Astrocyte of the spinal cord (primary cell): ENCODE results near the gene LRBA.

ENCODE experiments used
- DNase-seq: peaks from one replicate; pipeline ENCODE4 v3.0.0; 2011; ENCODE audit warnings: low read depth, low spot score
- H3K4me3 ChIP-seq: 2 replicates; pipeline ENCODE4 v1.5.1; 2011; ENCODE audit warnings: low read depth, mild to moderate bottlenecking, low read length, moderate library complexity
- in situ Hi-C: cut with HindIII; loops from 2 replicates; pipeline ENCODE4 v1.10.0; 2017; ENCODE audit warnings: low sequenced_read_pairs
- TF ChIP-seq, protein P1 (sequence below): IDR thresholded peaks from 2 replicates; pipeline ENCODE4 v1.5.1; 2012; ENCODE audit warnings: low read depth, mild to moderate bottlenecking, low read length, inconsistent platforms

LRBA gene

DNA sequence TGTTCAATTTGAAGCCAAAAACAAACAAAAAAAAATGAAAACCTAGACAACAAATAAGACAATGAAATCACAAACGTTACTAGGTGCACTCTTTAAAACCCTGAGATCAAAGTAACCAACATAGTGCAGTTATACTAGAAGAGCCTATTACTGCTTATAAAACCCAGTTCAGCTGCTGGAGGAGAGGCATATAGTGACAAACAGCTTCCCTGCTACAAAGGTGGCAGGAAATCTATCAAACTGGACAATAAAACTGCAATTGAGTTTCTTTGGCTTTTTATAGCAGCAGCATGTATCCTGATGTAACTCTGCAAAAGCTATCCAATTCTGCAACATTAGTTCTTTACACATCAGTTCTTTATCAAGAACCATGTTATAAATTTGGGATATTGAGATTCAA lies 155.6 kb downstream of the LRBA start:
- TF ChIP-seq, protein P1, sequence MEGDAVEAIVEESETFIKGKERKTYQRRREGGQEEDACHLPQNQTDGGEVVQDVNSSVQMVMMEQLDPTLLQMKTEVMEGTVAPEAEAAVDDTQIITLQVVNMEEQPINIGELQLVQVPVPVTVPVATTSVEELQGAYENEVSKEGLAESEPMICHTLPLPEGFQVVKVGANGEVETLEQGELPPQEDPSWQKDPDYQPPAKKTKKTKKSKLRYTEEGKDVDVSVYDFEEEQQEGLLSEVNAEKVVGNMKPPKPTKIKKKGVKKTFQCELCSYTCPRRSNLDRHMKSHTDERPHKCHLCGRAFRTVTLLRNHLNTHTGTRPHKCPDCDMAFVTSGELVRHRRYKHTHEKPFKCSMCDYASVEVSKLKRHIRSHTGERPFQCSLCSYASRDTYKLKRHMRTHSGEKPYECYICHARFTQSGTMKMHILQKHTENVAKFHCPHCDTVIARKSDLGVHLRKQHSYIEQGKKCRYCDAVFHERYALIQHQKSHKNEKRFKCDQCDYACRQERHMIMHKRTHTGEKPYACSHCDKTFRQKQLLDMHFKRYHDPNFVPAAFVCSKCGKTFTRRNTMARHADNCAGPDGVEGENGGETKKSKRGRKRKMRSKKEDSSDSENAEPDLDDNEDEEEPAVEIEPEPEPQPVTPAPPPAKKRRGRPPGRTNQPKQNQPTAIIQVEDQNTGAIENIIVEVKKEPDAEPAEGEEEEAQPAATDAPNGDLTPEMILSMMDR: no peak
- no peak for DNase-seq
- no peak overlapping the region for H3K4me3 ChIP-seq
- in situ Hi-C loops: no loop called here

DNA sequence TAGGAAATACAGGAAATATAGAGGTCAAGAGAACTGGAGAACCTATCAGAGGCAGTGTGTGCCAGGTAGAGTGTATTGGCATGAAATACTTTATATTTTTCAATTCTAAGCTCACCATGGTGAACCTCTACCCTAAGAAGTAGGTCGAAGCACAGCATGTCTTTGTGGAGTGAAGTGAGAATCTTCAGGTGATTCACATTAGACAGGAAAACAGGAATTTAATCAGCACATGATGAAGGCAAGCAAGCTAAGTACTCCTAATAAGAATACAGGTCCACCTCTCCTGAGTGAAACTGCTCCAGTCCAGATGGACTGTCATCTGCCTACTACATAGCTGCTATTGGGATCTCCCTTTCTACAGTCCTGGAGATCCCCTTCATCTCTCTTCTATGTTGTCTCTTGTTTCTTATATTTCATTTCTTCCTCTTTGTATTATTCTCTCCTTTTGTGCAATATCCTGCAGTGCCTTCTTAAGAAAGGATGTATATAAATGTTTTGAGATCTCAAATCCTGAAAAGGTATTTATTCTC lies 159.0 kb downstream of the LRBA start:
- H3K4me3 ChIP-seq: no peak overlapping the region
- no peak for DNase-seq
- in situ Hi-C loops: no loop called here
- TF ChIP-seq, protein P1: no peak

DNA sequence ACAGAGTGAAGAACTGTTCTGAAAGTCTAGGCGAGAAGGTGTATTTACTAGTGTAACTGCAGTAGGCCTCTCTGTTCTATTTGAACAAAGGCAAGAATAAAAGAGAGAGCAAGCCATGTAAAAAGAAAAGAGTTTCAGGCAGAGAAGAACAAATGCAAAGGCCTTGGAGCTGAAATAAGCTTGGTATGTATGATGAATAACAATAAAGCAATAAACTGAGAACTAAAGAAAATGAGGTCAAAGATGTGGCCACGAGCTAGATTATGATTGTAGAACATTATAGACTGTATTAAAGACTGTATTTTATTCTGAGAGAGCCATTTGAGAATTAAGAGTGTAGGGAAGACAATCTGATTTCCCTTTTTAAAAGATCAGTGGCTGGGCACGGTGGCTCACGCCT lies 160.5 kb downstream of the LRBA start:
- TF ChIP-seq, protein P1: no peak
- DNase-seq: no peak
- no peak overlapping the region for H3K4me3 ChIP-seq
- in situ Hi-C loops: no loop called here

DNA sequence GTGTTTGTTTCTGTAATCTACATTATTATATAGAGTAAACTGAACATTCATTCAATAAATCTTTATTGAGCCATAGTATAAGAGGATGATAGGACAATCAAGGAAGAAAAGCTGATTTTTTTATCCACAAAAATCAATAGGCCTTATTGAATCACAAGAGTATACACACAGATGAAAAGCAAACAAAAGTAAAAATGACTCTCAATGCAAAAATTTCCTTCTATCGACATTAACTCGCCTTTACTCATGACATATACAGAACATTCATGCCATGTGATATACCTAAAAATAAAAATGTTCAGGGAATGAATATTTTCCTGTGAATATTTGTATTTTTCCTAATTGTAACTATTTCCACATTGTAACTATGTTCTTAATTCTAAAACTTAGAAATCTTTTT lies 161.2 kb downstream of the LRBA start:
- no peak overlapping the region for H3K4me3 ChIP-seq
- DNase-seq: no peak
- TF ChIP-seq, protein P1: no peak
- in situ Hi-C loops: no loop called here

DNA sequence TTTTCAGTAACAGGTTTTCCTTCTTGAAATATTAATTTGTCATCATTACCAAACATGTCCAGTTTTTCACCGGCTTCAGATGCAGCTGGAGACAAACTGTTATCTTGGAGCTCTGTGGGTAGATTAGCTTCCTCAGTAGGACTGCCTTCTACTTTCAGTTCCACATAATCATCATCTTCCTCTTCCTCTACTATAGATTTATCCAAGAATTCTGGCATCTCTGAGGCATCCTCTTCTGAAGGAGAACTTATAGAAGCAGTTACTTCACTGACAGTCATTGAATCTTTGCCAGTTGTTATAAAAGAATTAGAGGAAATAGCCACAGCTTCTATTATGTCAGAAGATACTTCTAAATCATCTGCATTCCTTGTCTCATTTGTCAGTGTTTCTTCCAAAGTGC lies 162.9 kb downstream of the LRBA start:
- no peak overlapping the region for H3K4me3 ChIP-seq
- DNase-seq: no peak
- TF ChIP-seq, protein P1: no peak
- in situ Hi-C loops: no loop called here

DNA sequence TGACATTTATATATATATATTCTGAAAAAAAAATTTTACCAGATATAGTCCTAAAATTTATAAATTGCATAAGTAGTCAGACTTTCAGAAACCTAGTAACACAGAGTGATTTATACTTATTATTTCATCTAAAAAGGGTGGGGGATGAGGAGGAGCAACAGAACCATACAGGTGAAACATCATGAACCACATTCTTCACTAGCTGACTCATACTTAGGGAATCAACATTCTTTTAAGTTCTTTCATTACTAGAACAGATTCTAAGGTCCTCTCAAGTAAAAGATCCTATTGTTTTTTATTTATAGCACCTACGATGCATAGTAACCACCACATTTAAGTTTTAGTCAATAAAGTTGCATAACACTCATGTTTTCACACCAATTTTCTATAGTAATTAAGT lies 166.1 kb downstream of the LRBA start:
- TF ChIP-seq, protein P1: no peak
- no peak for DNase-seq
- no peak overlapping the region for H3K4me3 ChIP-seq
- in situ Hi-C loops: no loop called here

DNA sequence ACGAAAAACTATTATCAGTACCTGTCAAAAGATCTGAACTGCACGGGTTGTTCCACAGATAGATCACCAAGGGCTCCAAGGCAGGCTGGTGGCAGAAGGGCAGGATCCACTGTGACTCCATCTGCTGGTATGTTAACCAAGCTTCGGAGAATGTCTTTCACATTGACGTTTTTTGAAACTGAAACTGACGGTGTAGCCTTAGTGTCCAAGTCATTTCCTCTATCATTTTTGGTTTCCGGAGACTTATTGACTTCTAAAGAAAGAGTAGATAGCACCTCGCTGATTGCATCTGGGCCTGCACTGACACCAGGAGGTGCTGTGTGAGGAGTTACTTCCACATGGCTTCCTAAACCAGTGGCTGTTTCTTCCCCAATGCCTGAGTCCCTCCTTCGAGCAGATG lies 186.9 kb downstream of the LRBA start:
- no peak overlapping the region for H3K4me3 ChIP-seq
- TF ChIP-seq, protein P1: no peak

More for the DNA sequence above, 186.9 kb downstream of the LRBA start:
- no peak for DNase-seq
- in situ Hi-C loops: no loop called here
